CD4-positive, alpha-beta T cell treated with Interleukin-2 at 100 ng/mL for 4 hours (primary cell): Measurements from ENCODE around the gene ANAPC7.
"Not testable (repeated sequence)": the region's sequence is repeated elsewhere in the genome, so short reads cannot be mapped to it uniquely, and the experiment has no call there.

ENCODE experiments used
- DNase-seq: peaks from one replicate; pipeline ENCODE4 v3.0.0-alpha.2; 2020; ENCODE audit warnings: low spot score

The ANAPC7 gene

GRCh38 chr12:110373962-110374611 lies 29.4 kb downstream of the ANAPC7 start:
- DNase-seq = no peak

GRCh38 chr12:110373425-110373824 lies 30.1 kb downstream of the ANAPC7 start:
- DNase-seq = no peak

- DNase-seq = no peak
Measured at GRCh38 chr12:110373025-110373424, 30.5 kb downstream of the ANAPC7 start.

GRCh38 chr12:110372056-110372425 lies 31.5 kb downstream of the ANAPC7 start:
- DNase-seq = no peak

GRCh38 chr12:110371408-110372055 lies 32.0 kb downstream of the ANAPC7 start:
- no peak for DNase-seq

GRCh38 chr12:110370732-110371231 lies 32.7 kb downstream of the ANAPC7 start:
- no peak for DNase-seq

GRCh38 chr12:110369992-110370391 lies 33.5 kb downstream of the ANAPC7 start:
- DNase-seq = no peak

- no peak for DNase-seq
Measured at GRCh38 chr12:110367181-110367864, 36.2 kb downstream of the ANAPC7 start.

- DNase-seq = no peak
Measured at GRCh38 chr12:110366321-110367142, 37.0 kb downstream of the ANAPC7 start.

GRCh38 chr12:110365489-110366320 lies 37.8 kb downstream of the ANAPC7 start:
- DNase-seq = no peak

GRCh38 chr12:110361216-110361615 lies 42.3 kb downstream of the ANAPC7 start:
- no peak for DNase-seq

- DNase-seq = not testable (repeated sequence)
Measured at GRCh38 chr12:110358384-110359097, 45.0 kb downstream of the ANAPC7 start.

GRCh38 chr12:110355073-110355472 lies 48.4 kb downstream of the ANAPC7 start:
- peak; percentile 32 for DNase-seq

GRCh38 chr12:110354172-110354780 lies 49.2 kb downstream of the ANAPC7 start:
- DNase-seq = no peak

GRCh38 chr12:110353211-110353965 lies 50.1 kb downstream of the ANAPC7 start:
- DNase-seq = no peak

GRCh38 chr12:110352401-110352800 lies 51.1 kb downstream of the ANAPC7 start:
- no peak for DNase-seq

- no peak for DNase-seq
Measured at GRCh38 chr12:110351119-110351518, 52.4 kb downstream of the ANAPC7 start.

- peak; percentile 33 for DNase-seq
Measured at GRCh38 chr12:110349514-110350151, 53.9 kb downstream of the ANAPC7 start.

- DNase-seq = no peak
Measured at GRCh38 chr12:110349096-110349495, 54.4 kb downstream of the ANAPC7 start.
